C4-2B (cell line): ENCODE data around the gene PTPN5.

Experiments
- CTCF ChIP-seq: fragments of 450-650 bp; conservative IDR thresholded peaks from 2 replicates; pipeline ENCODE4 v1.5.1; 2017; ENCODE audit warnings: mild to moderate bottlenecking
- ZFX ChIP-seq: fragments of 450-650 bp; IDR thresholded peaks from 2 replicates; pipeline ENCODE4 v1.6.1; 2017

DNA sequence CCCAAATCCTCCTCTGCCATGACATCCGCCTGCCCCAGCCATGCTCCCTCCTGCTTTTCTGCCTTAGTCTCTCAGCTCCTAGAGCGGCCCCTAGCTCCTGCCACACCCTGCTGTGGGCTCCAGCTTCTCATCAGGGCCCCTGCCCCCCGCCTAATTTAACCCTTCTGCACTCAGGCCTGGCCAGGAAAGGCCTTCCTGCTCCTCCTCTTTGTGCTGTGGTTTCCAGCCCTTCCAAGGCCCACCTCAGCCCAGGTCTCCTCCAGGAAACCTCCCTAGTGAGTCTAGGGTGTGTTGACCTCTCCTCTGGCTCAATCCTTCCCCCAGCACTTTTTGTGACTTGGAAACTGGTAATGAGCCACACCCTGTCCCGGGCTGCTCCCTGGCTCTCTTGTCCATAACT is 11.3 kb downstream of the PTPN5 start:
- TF ChIP-seq CTCF: no peak
- TF ChIP-seq ZFX: no peak
